Activated CD4-positive, alpha-beta T cell treated with anti-CD3 and anti-CD28 coated beads for 36 hours (primary cell): Measurements from ENCODE around the gene ZNF516. TPM values are rescaled to one million over a fixed set of nuclear protein-coding genes. Genes with fewer than 3 reads are reported as not detected.

Source experiments
- ATAC-seq: fragments of 200-7000 bp; cut with Tn5 transposase; one replicate; pipeline ENCODE4 v1.10.0; 2021; ENCODE audit warnings: mild to moderate bottlenecking, moderate library complexity
- CTCF ChIA-PET: fragments of 350-600 bp; sonication (Branson Sonifier 250); formaldehyde crosslinking; loops from one replicate; lab custom pipeline; 2021; ENCODE audit warnings: antibody characterized with exemption; lab: Charles Lee
- POLR2A ChIA-PET: fragments of 350-600 bp; sonication (Branson Sonifier 250); formaldehyde crosslinking; loops from one replicate; lab custom pipeline; 2021; ENCODE audit warnings: antibody characterized with exemption, inconsistent platforms; lab: Charles Lee
- DNase-seq: peaks from one replicate; pipeline ENCODE4 v3.0.0-alpha.2; 2020
- H3K27ac Mint-ChIP-seq: one replicate; pipeline ENCODE4 v1.8.0; 2021; ENCODE audit warnings: mixed read lengths
- H3K27me3 Mint-ChIP-seq: one replicate; pipeline ENCODE4 v1.8.0; 2021; ENCODE audit warnings: mixed read lengths
- H3K36me3 Mint-ChIP-seq: one replicate; pipeline ENCODE4 v1.8.0; 2021; ENCODE audit warnings: low read depth, mixed read lengths
- H3K4me1 Mint-ChIP-seq: one replicate; pipeline ENCODE4 v1.8.0; 2021; ENCODE audit warnings: mixed read lengths
- H3K4me3 Mint-ChIP-seq: one replicate; pipeline ENCODE4 v1.8.0; 2021; ENCODE audit warnings: mild to moderate bottlenecking, moderate library complexity, mixed read lengths
- H3K9me3 Mint-ChIP-seq: one replicate; pipeline ENCODE4 v1.8.0; 2021; ENCODE audit warnings: low read depth, mixed read lengths
- intact Hi-C, 2 experiments: fragments of 100-400 bp; cut with DNase I in 1 of 2; cut with micrococcal nuclease in 1 of 2; formaldehyde crosslinking; loops; one replicate each; pipeline versions ENCODE4 v1.14.2 to v1.15.1; 2022 to 2024; cut with DNase I, micrococcal nuclease
- total RNA-seq, 2 experiments: library from RNA; stranded (reverse); gene quantifications; one replicate each; pipeline ENCODE4 v1.2.3, GENCODE V29; 2021

ZNF516 gene
- total RNA-seq, 2 experiments from 2014 or later = 6.8 to 9.9 TPM

GRCh38 chr18:76361219-76361618 is 133.8 kb downstream of the ZNF516 start:
- Mint-ChIP-seq H3K9me3 (no peaks in the 10 kb centered on the region), H3K27me3 (no peaks in the 10 kb centered on the region), H3K4me3 (no peak overlapping the region), H3K27ac (no peak overlapping the region), H3K4me1 (peaks cover 18% of the 10 kb centered on the region), H3K36me3 (peaks cover 4% of the 10 kb centered on the region)
- intact Hi-C loops = no loop called here
- no peak for ATAC-seq
- ChIA-PET POLR2A (no interaction called here), CTCF (no interaction called here)
- no peak for DNase-seq

GRCh38 chr18:76359909-76360308 is 135.1 kb downstream of the ZNF516 start:
- Mint-ChIP-seq H3K36me3 (peaks cover 4% of the 10 kb centered on the region), H3K4me1 (peaks cover 12% of the 10 kb centered on the region), H3K9me3 (no peaks in the 10 kb centered on the region), H3K27me3 (no peaks in the 10 kb centered on the region), H3K27ac (no peak overlapping the region), H3K4me3 (no peak overlapping the region)
- ChIA-PET POLR2A (no interaction called here), CTCF (no interaction called here)
- intact Hi-C loops = no loop called here
- no peak for ATAC-seq
- no peak for DNase-seq

- POLR2A ChIA-PET = no interaction called here
- Mint-ChIP-seq H3K36me3 (peaks cover 4% of the 10 kb centered on the region), H3K4me3 (no peak overlapping the region), H3K27ac (no peak overlapping the region), H3K27me3 (no peaks in the 10 kb centered on the region), H3K4me1 (peaks cover under 1% of the 10 kb centered on the region), H3K9me3 (no peaks in the 10 kb centered on the region)
- intact Hi-C loops = no loop called here
- no peak for ATAC-seq
- no peak for DNase-seq
- CTCF ChIA-PET = interaction anchor here (0.6 kb wide), 1 partner anchor 942 kb away, joined by 3 read pairs; no protein-coding TSS in a partner anchor
These were observed 136.3 kb downstream of the ZNF516 start for GRCh38 chr18:76358774-76359173.

GRCh38 chr18:76357585-76358260 is 137.3 kb downstream of the ZNF516 start:
- Mint-ChIP-seq H3K4me3 (no peak overlapping the region), H3K9me3 (peaks cover 3% of the 10 kb centered on the region), H3K27ac (no peak overlapping the region), H3K27me3 (no peaks in the 10 kb centered on the region), H3K4me1 (no peaks in the 10 kb centered on the region), H3K36me3 (no peaks in the 10 kb centered on the region)
- DNase-seq = no peak
- ChIA-PET CTCF (no interaction called here), POLR2A (no interaction called here)
- ATAC-seq = no peak
- intact Hi-C loops = no loop called here

- H3K27ac Mint-ChIP-seq = no peak overlapping the region
- no peaks in the 10 kb centered on the region for H3K36me3 Mint-ChIP-seq
- H3K27me3 Mint-ChIP-seq = no peaks in the 10 kb centered on the region
- H3K4me3 Mint-ChIP-seq = no peak overlapping the region
- intact Hi-C loops = no loop called here
- ChIA-PET POLR2A (no interaction called here), CTCF (interaction anchor here (0.5 kb wide), 1 partner anchor 152 kb away, joined by 4 read pairs; no protein-coding TSS in a partner anchor)
- DNase-seq = no peak
- H3K9me3 Mint-ChIP-seq = peaks cover 3% of the 10 kb centered on the region
- no peaks in the 10 kb centered on the region for H3K4me1 Mint-ChIP-seq
- no peak for ATAC-seq
These were observed 137.9 kb downstream of the ZNF516 start for GRCh38 chr18:76357174-76357573.

- CTCF ChIA-PET = interaction anchor here (0.5 kb wide), 1 partner anchor 152 kb away, joined by 4 read pairs; no protein-coding TSS in a partner anchor
- H3K4me1 Mint-ChIP-seq = no peaks in the 10 kb centered on the region
These were observed 138.4 kb downstream of the ZNF516 start for GRCh38 chr18:76356666-76357065.

GRCh38 chr18:76354348-76354747 is 140.7 kb downstream of the ZNF516 start:
- intact Hi-C loops = no loop called here
- ChIA-PET CTCF (no interaction called here), POLR2A (no interaction called here)
- H3K27ac Mint-ChIP-seq = no peak overlapping the region
- no peaks in the 10 kb centered on the region for H3K36me3 Mint-ChIP-seq
- no peak overlapping the region for H3K4me3 Mint-ChIP-seq
- peaks cover 2% of the 10 kb centered on the region for H3K27me3 Mint-ChIP-seq
- ATAC-seq (no peak), DNase-seq (no peak)
- H3K4me1 Mint-ChIP-seq = peaks cover 2% of the 10 kb centered on the region
- H3K9me3 Mint-ChIP-seq = peaks cover 3% of the 10 kb centered on the region

More at GRCh38 chr18:76356666-76357065, 138.4 kb downstream of the ZNF516 start:
- no peak overlapping the region for H3K27ac Mint-ChIP-seq
- intact Hi-C loops = no loop called here
- ATAC-seq (no peak), DNase-seq (no peak)
- no peaks in the 10 kb centered on the region for H3K27me3 Mint-ChIP-seq
- H3K4me3 Mint-ChIP-seq = no peak overlapping the region
- POLR2A ChIA-PET = no interaction called here
- no peaks in the 10 kb centered on the region for H3K36me3 Mint-ChIP-seq
- H3K9me3 Mint-ChIP-seq = peaks cover 3% of the 10 kb centered on the region

- H3K9me3 Mint-ChIP-seq = peaks cover 3% of the 10 kb centered on the region
- H3K27ac Mint-ChIP-seq = no peak overlapping the region
- intact Hi-C loops = no loop called here
- no peaks in the 10 kb centered on the region for H3K36me3 Mint-ChIP-seq
- peaks cover 2% of the 10 kb centered on the region for H3K27me3 Mint-ChIP-seq
- H3K4me1 Mint-ChIP-seq = peaks cover 8% of the 10 kb centered on the region
- ATAC-seq = no peak
- no peak overlapping the region for H3K4me3 Mint-ChIP-seq
- CTCF ChIA-PET = no interaction called here
- POLR2A ChIA-PET = interaction anchor here (0.6 kb wide), 1 partner anchor 1675 kb away, joined by 6 read pairs; no protein-coding TSS in a partner anchor
- DNase-seq = no peak
These were observed 141.5 kb downstream of the ZNF516 start for GRCh38 chr18:76353500-76353899.

GRCh38 chr18:76353046-76353445 is 142.0 kb downstream of the ZNF516 start:
- Mint-ChIP-seq H3K27me3 (peaks cover 2% of the 10 kb centered on the region), H3K27ac (no peak overlapping the region), H3K4me1 (peaks cover 8% of the 10 kb centered on the region), H3K36me3 (no peaks in the 10 kb centered on the region), H3K4me3 (no peak overlapping the region), H3K9me3 (peaks cover 3% of the 10 kb centered on the region)
- POLR2A ChIA-PET = interaction anchor here (0.6 kb wide), 1 partner anchor 1675 kb away, joined by 6 read pairs; no protein-coding TSS in a partner anchor
- ATAC-seq = no peak
- CTCF ChIA-PET = no interaction called here
- intact Hi-C loops = no loop called here
- no peak for DNase-seq

- Mint-ChIP-seq H3K27me3 (peaks cover 2% of the 10 kb centered on the region), H3K36me3 (no peaks in the 10 kb centered on the region), H3K4me3 (no peak overlapping the region), H3K9me3 (peaks cover 3% of the 10 kb centered on the region), H3K4me1 (peaks cover 8% of the 10 kb centered on the region), H3K27ac (no peak overlapping the region)
- ChIA-PET CTCF (no interaction called here), POLR2A (no interaction called here)
- DNase-seq (no peak), ATAC-seq (no peak)
- intact Hi-C loops = no loop called here
These were observed 143.0 kb downstream of the ZNF516 start for GRCh38 chr18:76351961-76352581.

- no peak for ATAC-seq
- peaks cover 2% of the 10 kb centered on the region for H3K27me3 Mint-ChIP-seq
- H3K4me1 Mint-ChIP-seq = peaks cover 8% of the 10 kb centered on the region
- no peak for DNase-seq
- no peaks in the 10 kb centered on the region for H3K36me3 Mint-ChIP-seq
- H3K27ac Mint-ChIP-seq = no peak overlapping the region
- H3K4me3 Mint-ChIP-seq = no peak overlapping the region
- peaks cover 3% of the 10 kb centered on the region for H3K9me3 Mint-ChIP-seq
- ChIA-PET POLR2A (no interaction called here), CTCF (interaction anchor here (1.0 kb wide), 1 partner anchor 9 kb away, joined by 3 read pairs; no protein-coding TSS in a partner anchor)
- intact Hi-C loops = no loop called here
These were observed 144.7 kb downstream of the ZNF516 start for GRCh38 chr18:76350134-76351025.
